ENCODE data around the gene RELN.

RELN gene

DNA sequence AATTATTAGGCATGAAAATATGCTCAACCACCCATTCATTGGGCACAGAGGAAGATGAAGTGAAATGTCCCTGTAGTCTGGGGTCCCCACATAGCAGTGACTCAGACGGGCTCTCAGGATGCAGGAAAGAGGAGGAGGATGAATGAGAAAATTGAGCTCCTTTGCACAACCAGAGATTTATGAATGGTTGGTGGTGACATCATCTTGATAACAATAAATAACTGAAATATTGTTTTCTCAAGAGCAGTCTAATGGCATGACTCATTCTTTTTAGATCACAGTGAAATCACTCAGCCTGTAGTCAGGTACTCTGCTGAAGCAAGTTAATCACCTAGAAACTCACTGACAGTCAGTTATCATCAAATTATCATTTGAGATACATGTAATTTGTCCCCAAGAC, 254.1 kb downstream of the RELN start:
- ChIA-PET CTCF (no interaction called here), POLR2A (no interaction called here)
- DNase-seq (ENCODE audit: extremely low spot score): no peak
- TF ChIP-seq, protein P1, sequence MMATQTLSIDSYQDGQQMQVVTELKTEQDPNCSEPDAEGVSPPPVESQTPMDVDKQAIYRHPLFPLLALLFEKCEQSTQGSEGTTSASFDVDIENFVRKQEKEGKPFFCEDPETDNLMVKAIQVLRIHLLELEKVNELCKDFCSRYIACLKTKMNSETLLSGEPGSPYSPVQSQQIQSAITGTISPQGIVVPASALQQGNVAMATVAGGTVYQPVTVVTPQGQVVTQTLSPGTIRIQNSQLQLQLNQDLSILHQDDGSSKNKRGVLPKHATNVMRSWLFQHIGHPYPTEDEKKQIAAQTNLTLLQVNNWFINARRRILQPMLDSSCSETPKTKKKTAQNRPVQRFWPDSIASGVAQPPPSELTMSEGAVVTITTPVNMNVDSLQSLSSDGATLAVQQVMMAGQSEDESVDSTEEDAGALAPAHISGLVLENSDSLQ (IDR thresholded peaks at IDR 0.05): no peak
- TF ChIP-seq SUZ12 (IDR thresholded peaks at IDR 0.05): no peak
- no peak for TF ChIP-seq NFRKB (IDR thresholded peaks at IDR 0.05)
- no peak for TF ChIP-seq TARDBP (IDR thresholded peaks at IDR 0.05)
- no peak for TF ChIP-seq FOXM1 (IDR thresholded peaks at IDR 0.05; ENCODE audit: borderline replicate concordance)
- no peak for TF ChIP-seq SP1 (IDR thresholded peaks at IDR 0.05)
- no peak for TF ChIP-seq CTBP1 (IDR thresholded peaks at IDR 0.05; ENCODE audit: borderline replicate concordance)
- no peak for TF ChIP-seq ARNT (IDR thresholded peaks at IDR 0.05)
- no peak for TF ChIP-seq HDGF (IDR thresholded peaks at IDR 0.05; ENCODE audit: borderline replicate concordance)
- no peak for TF ChIP-seq LEF1 (IDR thresholded peaks at IDR 0.05; ENCODE audit: borderline replicate concordance)

DNA sequence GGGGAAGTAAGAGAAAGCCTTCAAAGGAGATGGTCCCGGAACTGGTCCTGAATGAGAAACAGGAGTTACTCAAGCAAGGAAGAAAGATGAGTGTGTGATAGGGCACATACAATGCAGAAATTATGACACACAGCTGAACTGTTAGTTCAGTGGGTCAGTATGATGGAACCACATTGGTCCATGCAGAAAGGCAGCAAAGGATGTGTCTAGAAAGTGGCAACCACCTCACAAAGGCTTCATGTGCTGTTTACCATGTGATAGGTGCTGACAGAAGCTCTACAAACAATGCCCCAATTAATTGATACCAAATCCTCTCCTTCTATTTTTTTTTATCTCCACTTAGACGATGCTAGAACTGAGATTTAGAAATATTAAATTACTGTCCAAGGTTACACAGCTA, 258.3 kb downstream of the RELN start:
- ChIA-PET CTCF (no interaction called here), POLR2A (no interaction called here)
- TF ChIP-seq ZNF384 (IDR thresholded peaks at IDR 0.05) (no peak), ARNT (IDR thresholded peaks at IDR 0.05) (no peak), BHLHE40 (IDR thresholded peaks at IDR 0.05; ENCODE audit: borderline replicate concordance) (no peak), L3MBTL2 (conservative IDR thresholded peaks at IDR 0.05) (no peak), FOXK2 (IDR thresholded peaks at IDR 0.05) (no peak), FOXA1 (IDR thresholded peaks at IDR 0.05) (no peak), CTBP1 (IDR thresholded peaks at IDR 0.05; ENCODE audit: borderline replicate concordance) (no peak), ELF4 (IDR thresholded peaks at IDR 0.05) (no peak), NFRKB (IDR thresholded peaks at IDR 0.05) (no peak), LEF1 (IDR thresholded peaks at IDR 0.05; ENCODE audit: borderline replicate concordance) (no peak), TARDBP (IDR thresholded peaks at IDR 0.05) (no peak), SP1 (IDR thresholded peaks at IDR 0.05) (no peak), SUZ12 (IDR thresholded peaks at IDR 0.05) (no peak), HDGF (IDR thresholded peaks at IDR 0.05; ENCODE audit: borderline replicate concordance) (no peak), FOXM1 (IDR thresholded peaks at IDR 0.05; ENCODE audit: borderline replicate concordance) (no peak)
- TF ChIP-seq, protein P1 (IDR thresholded peaks at IDR 0.05): no peak
- DNase-seq (ENCODE audit: extremely low spot score): no peak

DNA sequence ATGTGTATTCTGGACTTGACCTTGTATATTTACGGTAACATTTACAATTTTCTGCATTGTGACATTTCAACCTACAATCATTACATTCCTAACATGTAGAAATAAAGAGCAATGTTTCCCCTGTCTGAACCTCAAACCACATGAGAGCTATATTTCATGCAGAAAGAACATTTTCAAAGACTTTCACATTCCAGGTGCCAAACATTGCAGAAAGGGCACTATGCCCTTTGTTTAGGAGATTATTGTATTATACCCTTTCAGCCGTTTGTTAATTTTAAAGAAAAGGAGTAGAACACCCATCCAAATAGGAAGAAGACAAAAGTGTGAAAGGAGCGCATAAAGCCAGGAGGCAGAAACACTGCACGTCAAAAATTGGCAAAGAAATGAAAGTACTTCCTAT, 260.4 kb downstream of the RELN start:
- ChIA-PET CTCF (no interaction called here), POLR2A (no interaction called here)
- TF ChIP-seq FOXA1 (IDR thresholded peaks at IDR 0.05) (no peak), HDGF (IDR thresholded peaks at IDR 0.05; ENCODE audit: borderline replicate concordance) (no peak)
- no peak for DNase-seq (ENCODE audit: extremely low spot score)

DNA sequence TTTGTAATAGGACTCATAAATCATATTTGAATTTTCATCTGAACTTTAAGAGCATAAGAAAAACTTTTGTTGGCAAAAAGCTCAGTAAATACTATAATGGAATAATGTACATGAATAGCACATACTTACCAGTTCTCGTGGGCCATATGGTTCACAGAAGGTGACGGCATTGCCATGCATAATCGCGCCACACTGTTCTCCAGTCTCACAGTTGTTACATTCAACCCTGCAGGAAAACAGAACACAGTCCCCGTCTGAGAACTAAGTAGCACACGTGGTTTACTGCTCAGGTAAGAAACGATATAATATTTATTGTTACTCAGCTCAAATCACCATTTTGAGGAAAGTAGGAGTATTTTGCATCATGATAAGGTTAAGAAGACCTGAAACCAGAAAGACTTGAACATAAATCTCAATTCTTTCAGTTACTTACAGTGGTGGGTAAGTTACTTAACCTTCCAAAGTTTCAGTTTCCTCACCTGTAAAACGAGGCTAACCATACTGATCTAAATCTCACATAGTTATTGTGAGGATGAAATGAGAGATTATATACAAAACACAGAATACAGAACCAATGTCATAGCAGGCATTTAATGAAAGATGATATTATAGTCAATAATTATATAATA, 261.4 kb downstream of the RELN start:
- TF ChIP-seq TARDBP (IDR thresholded peaks at IDR 0.05) (no peak), ARNT (IDR thresholded peaks at IDR 0.05) (no peak), BHLHE40 (IDR thresholded peaks at IDR 0.05; ENCODE audit: borderline replicate concordance) (no peak), FOXK2 (IDR thresholded peaks at IDR 0.05) (no peak), SP1 (IDR thresholded peaks at IDR 0.05) (no peak), FOXA1 (IDR thresholded peaks at IDR 0.05) (no peak), ELF4 (IDR thresholded peaks at IDR 0.05) (no peak), HDGF (IDR thresholded peaks at IDR 0.05; ENCODE audit: borderline replicate concordance) (no peak)
- TF ChIP-seq, protein P1 (IDR thresholded peaks at IDR 0.05): no peak
- no peak for DNase-seq (ENCODE audit: extremely low spot score)
- ChIA-PET POLR2A (no interaction called here), CTCF (no interaction called here)

DNA sequence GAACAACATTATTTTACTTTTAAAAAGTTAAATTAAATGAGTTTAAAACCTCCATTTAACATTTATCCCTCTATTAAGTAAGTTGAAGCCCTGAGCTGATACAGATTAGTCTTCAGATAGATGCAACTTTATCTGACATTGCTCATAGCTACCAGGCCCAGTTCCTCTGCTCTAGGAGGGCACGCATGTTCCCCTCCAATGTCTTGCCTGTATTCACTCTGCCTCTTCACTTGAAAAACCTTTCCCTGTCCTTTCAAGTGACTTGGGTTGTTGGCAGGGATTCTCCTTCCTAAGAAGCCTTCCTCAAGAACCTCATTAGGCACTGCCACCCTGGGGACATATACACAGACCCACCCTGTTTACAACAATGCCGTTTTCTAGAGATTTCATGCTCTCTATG, 270.4 kb downstream of the RELN start:
- TF ChIP-seq SUZ12 (IDR thresholded peaks at IDR 0.05) (no peak), CTBP1 (IDR thresholded peaks at IDR 0.05; ENCODE audit: borderline replicate concordance) (no peak), BHLHE40 (IDR thresholded peaks at IDR 0.05; ENCODE audit: borderline replicate concordance) (no peak), SP1 (IDR thresholded peaks at IDR 0.05) (no peak), NFRKB (IDR thresholded peaks at IDR 0.05) (no peak), LEF1 (IDR thresholded peaks at IDR 0.05; ENCODE audit: borderline replicate concordance) (no peak), FOXA1 (IDR thresholded peaks at IDR 0.05) (no peak), ZNF384 (IDR thresholded peaks at IDR 0.05) (no peak), HDGF (IDR thresholded peaks at IDR 0.05; ENCODE audit: borderline replicate concordance) (no peak), FOXM1 (IDR thresholded peaks at IDR 0.05; ENCODE audit: borderline replicate concordance) (no peak), ARNT (IDR thresholded peaks at IDR 0.05) (no peak), TARDBP (IDR thresholded peaks at IDR 0.05) (no peak), ELF4 (IDR thresholded peaks at IDR 0.05) (no peak), FOXK2 (IDR thresholded peaks at IDR 0.05) (no peak)
- TF ChIP-seq, protein P1 (IDR thresholded peaks at IDR 0.05): no peak
- POLR2A ChIA-PET: no interaction called here
- CTCF ChIA-PET: no interaction called here
- DNase-seq (ENCODE audit: extremely low spot score): no peak

DNA sequence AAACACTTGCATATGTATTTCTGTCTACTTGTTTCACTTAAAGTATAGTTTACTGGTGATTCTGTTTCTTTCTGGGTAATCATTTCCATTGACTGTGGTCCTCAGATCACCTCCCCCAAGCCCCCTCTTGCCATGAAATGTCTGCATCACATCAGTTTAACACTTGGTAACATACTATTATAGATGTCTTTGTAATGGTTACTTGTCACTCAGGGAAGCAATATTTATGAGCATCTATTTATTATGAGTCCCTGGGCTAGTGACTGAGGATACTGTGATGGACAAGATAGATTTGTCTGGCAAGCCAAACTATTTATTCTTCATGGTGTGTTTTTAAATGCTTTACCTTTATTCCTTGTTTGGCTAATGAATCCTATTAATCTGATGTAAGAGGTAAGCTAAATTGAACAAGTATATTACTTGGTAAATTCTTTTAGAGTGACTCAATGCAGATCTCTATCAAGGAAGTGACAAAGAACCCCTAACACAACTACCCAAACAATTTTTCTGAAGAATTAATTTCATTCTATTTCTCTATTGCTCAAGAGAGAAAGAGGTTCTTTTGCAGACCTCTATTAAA, 270.9 kb downstream of the RELN start:
- no peak for DNase-seq (ENCODE audit: extremely low spot score)
- ChIA-PET POLR2A (no interaction called here), CTCF (no interaction called here)
- TF ChIP-seq FOXM1 (IDR thresholded peaks at IDR 0.05; ENCODE audit: borderline replicate concordance) (no peak), BHLHE40 (IDR thresholded peaks at IDR 0.05; ENCODE audit: borderline replicate concordance) (no peak), FOXA1 (IDR thresholded peaks at IDR 0.05) (no peak), HDGF (IDR thresholded peaks at IDR 0.05; ENCODE audit: borderline replicate concordance) (no peak), LEF1 (IDR thresholded peaks at IDR 0.05; ENCODE audit: borderline replicate concordance) (no peak), TARDBP (IDR thresholded peaks at IDR 0.05) (no peak), ARNT (IDR thresholded peaks at IDR 0.05) (no peak)
- TF ChIP-seq, protein P1 (IDR thresholded peaks at IDR 0.05): no peak

All from HEK293T (cell line).